Gastroesophageal sphincter (tissue), 3 donors: ENCODE measurements around the gene NANOS2.

Source experiments
- CTCF ChIP-seq, 4 experiments: fragments of 200-600 bp in 2 of 4; fragments of 450-650 bp in 2 of 4; sonication (generic) in 1 of 4; IDR thresholded peaks; one replicate each; pipeline ENCODE4 v1.5.1; 2017 to 2019; ENCODE audit warnings: antibody characterized with exemption in 4 of 4, mild to moderate bottlenecking in 2 of 4, moderate library complexity in 2 of 4
- EP300 ChIP-seq: sonication (generic); formaldehyde crosslinking; IDR thresholded peaks from one replicate; pipeline ENCODE4 v1.6.1; 2017; ENCODE audit warnings: antibody characterized with exemption, mild to moderate bottlenecking
- POLR2A ChIP-seq, 2 donors: fragments of 450-650 bp; IDR thresholded peaks; one replicate each; pipeline ENCODE4 v1.6.1; 2017; ENCODE audit warnings: antibody characterized with exemption in 2 of 2, mild to moderate bottlenecking in 2 of 2, moderate library complexity in 1 of 2

GRCh38 chr19:45939792-45940514 lies 25.4 kb upstream of the NANOS2 start:
- no peak for TF ChIP-seq CTCF (IDR thresholded peaks at IDR 0.05)
- TF ChIP-seq POLR2A (IDR thresholded peaks at IDR 0.05) = no peak
- no peak for TF ChIP-seq EP300
